Epithelial cell of proximal tubule (primary cell): ENCODE data around the gene OR13G1. TPM values are rescaled to one million over a fixed set of nuclear protein-coding genes. Genes with fewer than 3 reads are reported as not detected.
A peak's percentile ranks its signal among the peaks of the same experiment; 100 is the strongest.
"Not testable (repeated sequence)": the region's sequence is repeated elsewhere in the genome, so short reads cannot be mapped to it uniquely, and the experiment has no call there.

Source experiments
- DNase-seq: peaks from one replicate; pipeline ENCODE4 v3.0.0-alpha.2; 2011; ENCODE audit warnings: low read depth
- H3K4me3 ChIP-seq: 2 replicates; pipeline ENCODE4 v1.5.1; 2011; ENCODE audit warnings: low read depth, mild to moderate bottlenecking, low read length
- CTCF ChIP-seq: conservative IDR thresholded peaks from 2 replicates; pipeline ENCODE4 v1.5.1; 2012; ENCODE audit warnings: low read depth, mild to moderate bottlenecking, low read length
- total RNA-seq: library from RNA; depleted of rRNA; stranded (reverse); fragments of >200 nt; gene quantifications from 2 replicates; pipeline ENCODE4 v1.2.3, GENCODE V29; 2015

Gene OR13G1
- total RNA-seq = not detected in 2 replicates

- TF ChIP-seq CTCF = no peak
- DNase-seq = no peak
- no peak within 1 kb of the TSS for H3K4me3 ChIP-seq
These were observed at the start of gene OR13G1 for GRCh38 chr1:247679639-247680038. Gene OR13G1, minus strand, starts transcription at chr1:247679739. Its CDS starts 6,698 bp downstream, at chr1:247673041.

- TF ChIP-seq CTCF = no peak
- no peak for DNase-seq
- H3K4me3 ChIP-seq = no peak overlapping the region
These were observed 41.7 kb upstream of the OR13G1 start for GRCh38 chr1:247721222-247721621.

- no peak within 1 kb of the TSS for H3K4me3 ChIP-seq
- TF ChIP-seq CTCF = no peak
- no peak for DNase-seq
These were observed 37.0 kb upstream of the OR13G1 start, which contains the start of gene OR6F1 for GRCh38 chr1:247716546-247716945. Gene OR6F1, minus strand, starts transcription at chr1:247716646. Its CDS starts 3,891 bp downstream, at chr1:247712755.

- no peak for TF ChIP-seq CTCF
- no peak for DNase-seq
- H3K4me3 ChIP-seq = no peak overlapping the region
These were observed 34.2 kb upstream of the OR13G1 start for GRCh38 chr1:247713753-247714152.

GRCh38 chr1:247710681-247711080, 31.1 kb upstream of the OR13G1 start:
- DNase-seq, H3K4me3 ChIP-seq: not testable (repeated sequence)

- H3K4me3 ChIP-seq = no peak overlapping the region
- DNase-seq = no peak
- TF ChIP-seq CTCF = no peak
These were observed 21.8 kb upstream of the OR13G1 start for GRCh38 chr1:247701338-247701737.

- TF ChIP-seq CTCF = peak; percentile 71
- DNase-seq = no peak
- H3K4me3 ChIP-seq = no peak overlapping the region
These were observed 1.9 kb upstream of the OR13G1 start for GRCh38 chr1:247681288-247681897.
